Fibroblast of skin of right biceps (primary cell): ENCODE measurements around the gene PDE5A.
"Not testable (repeated sequence)": the region's sequence is repeated elsewhere in the genome, so short reads cannot be mapped to it uniquely, and the experiment has no call there.

Source experiments
- DNase-seq: peaks from one replicate; pipeline ENCODE4 v3.0.0-alpha.2; 2013

The PDE5A gene

GRCh38 chr4:119469039-119469438 lies 159.6 kb downstream of the PDE5A start:
- DNase-seq: not testable (repeated sequence)

GRCh38 chr4:119462733-119463132 lies 165.9 kb downstream of the PDE5A start:
- DNase-seq: peak; percentile 9

GRCh38 chr4:119455734-119456133 lies 172.9 kb downstream of the PDE5A start:
- peak; percentile 48 for DNase-seq

- DNase-seq: peak; percentile 98
These were observed 173.9 kb downstream of the PDE5A start for GRCh38 chr4:119454491-119455270.

GRCh38 chr4:119454151-119454490 lies 174.5 kb downstream of the PDE5A start:
- not testable (repeated sequence) for DNase-seq

- not testable (repeated sequence) for DNase-seq
These were observed 175.3 kb downstream of the PDE5A start for GRCh38 chr4:119453286-119453685.

- not testable (repeated sequence) for DNase-seq
These were observed 178.8 kb downstream of the PDE5A start for GRCh38 chr4:119449851-119450250.
